Gastrocnemius medialis (tissue), 4 donors: ENCODE results near the gene DNM2. TPM values are rescaled to one million over a fixed set of nuclear protein-coding genes. Genes with fewer than 3 reads are reported as not detected.
A peak's percentile ranks its signal among the peaks of the same experiment; 100 is the strongest.
"Not testable (repeated sequence)": the region's sequence is repeated elsewhere in the genome, so short reads cannot be mapped to it uniquely, and the experiment has no call there.

ENCODE experiments used
- ATAC-seq, 2 donors: fragments of 150-250 bp; one replicate each; pipeline ENCODE4 v1.9.1; 2016
- DNase-seq, 2 donors: peaks; one replicate each; pipeline ENCODE4 v3.0.0-alpha.2; 2019
- H3K27ac ChIP-seq, 4 donors: fragments of 200-600 bp; sonication (generic); 1 replicate in 1 of 4; 2 replicates in 3 of 4; pipeline ENCODE4 v1.5.1; 2016 to 2018; ENCODE audit warnings: mild to moderate bottlenecking in 2 of 4, moderate library complexity in 1 of 4
- H3K27me3 ChIP-seq, 3 donors: fragments of 200-600 bp; sonication (generic) in 2 of 3; 1 replicate in 1 of 3; 2 replicates in 2 of 3; pipeline versions ENCODE4 v1.5.1 to v1.6.0; 2016 to 2019; ENCODE audit warnings: mild to moderate bottlenecking in 1 of 3, moderate library complexity in 1 of 3
- H3K36me3 ChIP-seq, 2 donors: fragments of 200-600 bp; sonication (generic) in 1 of 2; one replicate each; pipeline ENCODE4 v1.5.1; 2017 to 2018
- H3K4me1 ChIP-seq, 2 donors: fragments of 200-600 bp; sonication (generic) in 1 of 2; one replicate each; pipeline ENCODE4 v1.5.1; 2016 to 2017; ENCODE audit warnings: mild to moderate bottlenecking in 2 of 2
- H3K4me3 ChIP-seq, 4 donors: fragments of 200-600 bp; sonication (generic) in 3 of 4; 1 replicate in 1 of 4; 2 replicates in 3 of 4; pipeline ENCODE4 v1.5.1; 2016 to 2019; ENCODE audit warnings: mild to moderate bottlenecking in 2 of 4
- H3K9me3 ChIP-seq, 3 donors: fragments of 200-600 bp; sonication (generic) in 2 of 3; 1 replicate in 1 of 3; 2 replicates in 2 of 3; pipeline ENCODE4 v1.5.1; 2016 to 2019
- POLR2A ChIP-seq, 2 donors: fragments of 450-650 bp; IDR thresholded peaks; one replicate each; pipeline ENCODE4 v1.6.1; 2017; ENCODE audit warnings: antibody characterized with exemption in 2 of 2, mild to moderate bottlenecking in 2 of 2, moderate library complexity in 2 of 2
- in situ Hi-C, 4 donors: fragments of 200-750 bp; cut with MboI; loops; one replicate each; pipeline versions ENCODE4 v1.15.0 to v1.8.0; 2017; ENCODE audit warnings: low sequenced_read_pairs in 4 of 4
- intact Hi-C: fragments of 100-400 bp; cut with DNase I; formaldehyde crosslinking; loops from one replicate; pipeline ENCODE4 v1.15.1; 2023; ENCODE audit warnings: low total_unique reads
- total RNA-seq, 4 donors: library from RNA; depleted of rRNA; stranded (reverse); fragments of >200 nt; gene quantifications; one replicate each; pipeline versions ENCODE4 v1.1.0 to v1.2.3, GENCODE V29; 2016
- TF ChIP-seq, protein P1 (sequence below), 5 experiments: fragments of 450-650 bp in 3 of 5; fragments of 200-600 bp in 2 of 5; sonication (generic) in 2 of 5; IDR thresholded peaks in 4 of 5; conservative IDR thresholded peaks in 1 of 5; 1 replicate in 4 of 5; 2 replicates in 1 of 5; pipeline ENCODE4 v1.5.1; 2016 to 2019; ENCODE audit warnings: antibody characterized with exemption in 5 of 5, mild to moderate bottlenecking in 3 of 5, moderate library complexity in 3 of 5

DNM2 gene
- total RNA-seq, 4 donors from 2014 or later = 76.2 to 131 (median 108) TPM

DNA sequence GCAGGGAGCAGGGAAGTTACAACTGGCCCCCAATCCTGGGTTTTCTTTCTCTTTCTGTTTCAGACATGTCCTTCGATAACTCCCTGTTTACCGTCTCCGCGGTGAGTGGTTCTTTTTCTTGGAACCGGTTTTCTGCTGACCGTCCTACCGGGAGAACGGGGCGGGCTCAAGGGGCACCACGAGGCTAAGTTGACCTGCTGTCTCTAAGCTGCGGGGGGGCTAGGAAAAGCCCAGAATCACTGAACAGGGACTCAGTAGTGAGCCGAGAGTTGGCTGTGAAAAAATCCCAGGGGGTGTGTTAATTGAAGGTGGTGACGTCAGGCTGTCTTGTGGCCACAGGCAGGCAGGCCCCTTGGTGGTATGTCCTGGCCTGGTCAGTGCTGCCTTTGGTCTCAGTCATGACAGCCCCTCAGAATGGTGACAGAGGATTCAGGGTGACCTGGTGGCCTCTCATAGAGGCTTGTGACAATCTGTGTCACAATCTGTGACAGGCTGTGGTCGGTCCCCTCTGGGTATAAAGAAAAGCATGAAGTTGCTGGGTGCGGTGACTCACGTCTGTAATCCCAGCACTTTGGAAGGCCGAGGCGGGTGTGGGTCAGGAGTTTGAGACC lies 145.3 kb downstream of the DNM2 start:
- H3K4me1 ChIP-seq = peaks cover 4 to 7% of the 10 kb centered on the region in 2 donors
- in situ Hi-C loops (loop anchor here in 2 of 4 donors (5.0 to 10.0 kb wide), 2 partner anchors 88 to 151 kb away; no protein-coding TSS in a partner anchor), intact Hi-C loops (no loop called here)
- H3K9me3 ChIP-seq = no peaks in the 10 kb centered on the region
- H3K36me3 ChIP-seq = no peaks in the 10 kb centered on the region
- TF ChIP-seq POLR2A (IDR thresholded peaks at IDR 0.05) = no peak
- TF ChIP-seq, protein P1, sequence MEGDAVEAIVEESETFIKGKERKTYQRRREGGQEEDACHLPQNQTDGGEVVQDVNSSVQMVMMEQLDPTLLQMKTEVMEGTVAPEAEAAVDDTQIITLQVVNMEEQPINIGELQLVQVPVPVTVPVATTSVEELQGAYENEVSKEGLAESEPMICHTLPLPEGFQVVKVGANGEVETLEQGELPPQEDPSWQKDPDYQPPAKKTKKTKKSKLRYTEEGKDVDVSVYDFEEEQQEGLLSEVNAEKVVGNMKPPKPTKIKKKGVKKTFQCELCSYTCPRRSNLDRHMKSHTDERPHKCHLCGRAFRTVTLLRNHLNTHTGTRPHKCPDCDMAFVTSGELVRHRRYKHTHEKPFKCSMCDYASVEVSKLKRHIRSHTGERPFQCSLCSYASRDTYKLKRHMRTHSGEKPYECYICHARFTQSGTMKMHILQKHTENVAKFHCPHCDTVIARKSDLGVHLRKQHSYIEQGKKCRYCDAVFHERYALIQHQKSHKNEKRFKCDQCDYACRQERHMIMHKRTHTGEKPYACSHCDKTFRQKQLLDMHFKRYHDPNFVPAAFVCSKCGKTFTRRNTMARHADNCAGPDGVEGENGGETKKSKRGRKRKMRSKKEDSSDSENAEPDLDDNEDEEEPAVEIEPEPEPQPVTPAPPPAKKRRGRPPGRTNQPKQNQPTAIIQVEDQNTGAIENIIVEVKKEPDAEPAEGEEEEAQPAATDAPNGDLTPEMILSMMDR (IDR thresholded peaks at IDR 0.05 in 4 of 5, conservative IDR thresholded peaks at IDR 0.05 in 1 of 5) = no peak
- peak in 1 of 2 donors; percentile 12 for ATAC-seq
- H3K27ac ChIP-seq = peak overlapping the region in 2 of 4 donors; percentile 19 to 41
- no peaks in the 10 kb centered on the region for H3K27me3 ChIP-seq
- no peak for DNase-seq
- H3K4me3 ChIP-seq = no peak overlapping the region

DNA sequence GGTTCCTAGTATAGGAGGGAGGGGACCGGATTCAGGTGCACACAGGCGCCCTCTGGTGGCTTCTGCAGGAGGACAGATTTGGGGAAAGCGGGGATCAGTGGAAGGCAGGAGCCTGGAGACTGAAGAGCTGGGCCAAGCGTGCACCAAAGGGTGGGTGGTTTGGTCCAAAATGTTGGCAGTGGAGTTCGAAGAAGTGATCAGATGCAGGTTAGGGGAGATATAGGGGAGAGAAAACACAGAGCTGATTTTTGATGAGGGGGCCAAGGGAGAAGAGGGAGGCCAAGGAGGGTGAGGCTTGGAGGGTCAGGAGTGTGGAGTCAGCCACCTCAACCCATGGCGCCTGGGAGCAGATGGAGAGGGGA lies 146.6 kb downstream of the DNM2 start:
- H3K36me3 ChIP-seq = no peaks in the 10 kb centered on the region
- peak overlapping the region in 2 of 4 donors; percentile 19 to 22 for H3K27ac ChIP-seq
- H3K4me3 ChIP-seq = no peak overlapping the region
- peak; percentile 82 to 84 for ATAC-seq
- no peak for TF ChIP-seq POLR2A (IDR thresholded peaks at IDR 0.05)
- TF ChIP-seq, protein P1 (IDR thresholded peaks at IDR 0.05 in 4 of 5, conservative IDR thresholded peaks at IDR 0.05 in 1 of 5) = peak; percentile 78 to 92 (median 85)
- no peaks in the 10 kb centered on the region for H3K27me3 ChIP-seq
- peaks cover 4 to 7% of the 10 kb centered on the region in 2 donors for H3K4me1 ChIP-seq
- peak; percentile 59 to 75 for DNase-seq
- H3K9me3 ChIP-seq = no peaks in the 10 kb centered on the region
- intact Hi-C loops = loop anchor here (1.0 kb wide), 2 partner anchors 95 to 147 kb away; no protein-coding TSS in a partner anchor
- in situ Hi-C loops = loop anchor here in 2 of 4 donors (5.0 to 10.0 kb wide), 2 partner anchors 90 to 152 kb away; no protein-coding TSS in a partner anchor

DNA sequence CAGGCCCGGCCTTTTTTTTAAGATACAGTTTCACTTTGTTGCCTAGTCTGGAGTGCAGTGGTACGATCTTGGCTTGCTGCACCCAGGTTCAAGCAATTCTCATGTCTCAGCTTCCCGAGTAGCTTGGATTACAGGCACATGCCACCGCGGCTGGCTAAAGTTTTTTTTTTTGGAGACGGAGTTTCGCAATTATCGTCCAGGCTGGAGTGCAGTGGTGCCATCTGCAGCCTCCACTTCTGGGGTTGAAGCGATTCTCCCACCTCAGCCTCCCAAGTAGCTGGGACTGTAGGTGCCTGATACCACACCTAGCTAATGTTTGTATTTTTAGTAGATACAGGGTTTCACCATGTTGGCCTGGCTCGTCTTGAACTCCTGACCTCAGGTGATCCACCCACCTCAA lies 148.6 kb downstream of the DNM2 start:
- ATAC-seq = no peak
- TF ChIP-seq, protein P1 (IDR thresholded peaks at IDR 0.05 in 4 of 5, conservative IDR thresholded peaks at IDR 0.05 in 1 of 5) = no peak
- TF ChIP-seq POLR2A (IDR thresholded peaks at IDR 0.05) = no peak
- Histone ChIP-seq H3K4me1 (peaks cover 6 to 7% of the 10 kb centered on the region in 2 donors), H3K9me3 (no peaks in the 10 kb centered on the region), H3K27ac (peak overlapping the region in 1 of 4 donors; percentile 32), H3K27me3 (no peaks in the 10 kb centered on the region), H3K36me3 (no peaks in the 10 kb centered on the region), H3K4me3 (no peak overlapping the region)
- in situ Hi-C loops = loop anchor here in 3 of 4 donors (5.0 to 10.0 kb wide), 3 partner anchors 92 to 149 kb away; partner anchors contain the start of gene DNM2 (in 1 of the 3)
- intact Hi-C loops = no loop called here
- DNase-seq = peak in 1 of 2 donors; percentile 48

DNA sequence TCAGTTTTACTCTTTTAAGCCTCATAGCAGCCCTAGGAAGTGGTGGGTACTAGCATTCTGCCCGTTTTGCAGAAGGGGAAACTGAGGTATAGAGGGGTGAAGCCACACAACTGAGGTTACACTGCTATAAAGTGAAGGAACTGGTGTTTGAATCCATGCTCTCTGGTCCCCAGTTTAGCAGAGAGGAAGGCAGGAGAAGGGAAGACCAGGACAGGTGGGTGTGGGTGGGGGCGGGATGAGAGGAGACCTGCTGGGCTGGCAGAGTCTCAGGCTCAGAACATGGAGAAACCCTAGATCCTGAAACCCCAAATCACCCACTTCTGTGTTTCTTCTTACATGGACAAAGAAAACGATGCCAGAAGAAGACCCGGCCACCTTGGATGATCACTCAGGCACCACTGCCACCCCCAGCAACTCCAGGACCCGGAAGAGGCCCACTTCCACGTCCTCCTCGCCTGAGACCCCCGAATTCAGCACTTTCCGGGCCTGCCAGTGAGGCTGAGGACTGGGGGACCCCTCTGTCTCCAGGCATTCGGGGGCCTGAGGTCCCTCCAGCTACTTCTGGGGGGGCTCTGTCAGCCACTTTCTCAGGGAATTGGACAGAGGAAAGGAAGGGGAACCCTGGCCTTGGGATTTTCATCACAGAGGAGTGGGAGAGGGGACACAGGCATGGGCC lies 151.1 kb downstream of the DNM2 start:
- no peaks in the 10 kb centered on the region for H3K36me3 ChIP-seq
- in situ Hi-C loops = loop anchor here in 3 of 4 donors (5.0 to 10.0 kb wide), 3 partner anchors 94 to 152 kb away; partner anchors contain the start of gene DNM2 (in 1 of the 3)
- TF ChIP-seq, protein P1 (IDR thresholded peaks at IDR 0.05 in 4 of 5, conservative IDR thresholded peaks at IDR 0.05 in 1 of 5) = no peak
- no peak for TF ChIP-seq POLR2A (IDR thresholded peaks at IDR 0.05)
- no peaks in the 10 kb centered on the region for H3K27me3 ChIP-seq
- no peak overlapping the region for H3K4me3 ChIP-seq
- H3K27ac ChIP-seq = no peak overlapping the region
- H3K9me3 ChIP-seq = no peaks in the 10 kb centered on the region
- no peak for ATAC-seq
- intact Hi-C loops = no loop called here
- peaks cover 16 to 17% of the 10 kb centered on the region in 2 donors for H3K4me1 ChIP-seq
- DNase-seq = no peak

DNA sequence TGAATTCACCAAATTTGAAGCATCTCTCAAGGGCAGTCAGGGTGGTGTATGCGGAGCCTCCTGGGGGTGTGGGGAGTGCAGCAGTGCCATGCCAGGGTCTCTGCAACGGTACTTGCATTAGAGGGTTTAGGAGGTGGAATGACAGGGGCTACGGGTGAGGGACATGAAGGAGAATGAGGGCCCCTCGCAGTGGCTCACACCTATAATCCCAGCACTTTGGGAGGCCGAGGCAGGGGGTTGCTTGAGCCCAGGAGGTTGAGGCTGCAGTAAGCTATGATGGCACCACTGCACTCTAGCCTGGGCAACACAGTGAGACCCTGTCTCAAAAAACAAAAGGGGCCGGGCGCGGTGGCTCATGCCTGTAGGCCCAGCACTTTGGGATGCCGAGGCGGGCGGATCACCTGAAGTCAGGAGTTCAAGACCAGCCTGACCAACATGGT lies 152.0 kb downstream of the DNM2 start:
- Histone ChIP-seq H3K27ac (peak overlapping the region in 1 of 4 donors; percentile 92), H3K4me3 (peak overlapping the region in 1 of 4 donors; percentile 60), H3K4me1 (peaks cover 14 to 17% of the 10 kb centered on the region in 2 donors)
- in situ Hi-C loops = loop anchor here in 3 of 4 donors (5.0 to 10.0 kb wide), 6 partner anchors 55 to 153 kb away; partner anchors contain the start of genes TIMM29 (in 2 of the 3), YIPF2 (in 2 of the 3) and DNM2 (in 1 of the 3)
- intact Hi-C loops = loop anchor here (2.0 to 5.0 kb wide), 4 partner anchors 33 to 303 kb away; partner anchors contain the start of genes CDKN2D, KRI1 and TMED1
- DNase-seq, H3K9me3 ChIP-seq, H3K36me3 ChIP-seq, H3K27me3 ChIP-seq, ATAC-seq: not testable (repeated sequence)
